ENCODE results near the gene SORBS2. TPM values are rescaled to one million over a fixed set of nuclear protein-coding genes. Genes with fewer than 3 reads are reported as not detected.

Gene SORBS2
- total RNA-seq, 4 donors from 2014 or later = 821 to 1,626 (median 1,353) TPM

- Histone ChIP-seq H3K27me3 (no peaks in the 10 kb centered on the region), H3K4me1 (peaks cover 0 to 38% (median 32%) of the 10 kb centered on the region in 4 donors), H3K9me3 (no peaks in the 10 kb centered on the region), H3K4me3 (no peak overlapping the region), H3K36me3 (no peaks in the 10 kb centered on the region), H3K27ac (replicated peaks in 1 of 4) (peak overlapping the region; percentile 61 to 79 (median 76))
- WGBS = 47% methylated on average over 9 of the region's 9 CpGs
- no peak for DNase-seq (ENCODE audit: extremely low spot score)
- intact Hi-C loops (cut with DNase I) = no loop called here
- no peak for TF ChIP-seq POLR2AphosphoS5 (IDR thresholded peaks at IDR 0.05)
- no peak for TF ChIP-seq EP300 (IDR thresholded peaks at IDR 0.05)
- TF ChIP-seq CTCF (IDR thresholded peaks at IDR 0.05) = no peak
- TF ChIP-seq POLR2A (IDR thresholded peaks at IDR 0.05; ENCODE audit: low read depth) = no peak
Measured at GRCh38 chr4:185576314-185576961, 235.6 kb downstream of the SORBS2 start.

- Histone ChIP-seq H3K27me3 (no peaks in the 10 kb centered on the region), H3K27ac (replicated peaks in 1 of 4) (peak overlapping the region; percentile 22 to 65 (median 48)), H3K9me3 (no peaks in the 10 kb centered on the region), H3K4me3 (no peak overlapping the region), H3K36me3 (no peaks in the 10 kb centered on the region), H3K4me1 (peaks cover 7 to 57% (median 43%) of the 10 kb centered on the region in 4 donors)
- no peak for DNase-seq (ENCODE audit: extremely low spot score)
- TF ChIP-seq POLR2AphosphoS5 (IDR thresholded peaks at IDR 0.05) (peak; percentile 22 to 39), POLR2A (IDR thresholded peaks at IDR 0.05; ENCODE audit: low read depth) (no peak)
- intact Hi-C loops (cut with DNase I) = no loop called here
- WGBS = 78% methylated on average over 9 of the region's 10 CpGs
Measured at GRCh38 chr4:185573651-185574199, 238.3 kb downstream of the SORBS2 start.

GRCh38 chr4:185570727-185571126 lies 241.3 kb downstream of the SORBS2 start:
- no peaks in the 10 kb centered on the region for H3K9me3 ChIP-seq
- H3K4me3 ChIP-seq = no peak overlapping the region
- DNase-seq (ENCODE audit: extremely low spot score) = no peak
- TF ChIP-seq EP300 (IDR thresholded peaks at IDR 0.05) = no peak
- TF ChIP-seq POLR2A (IDR thresholded peaks at IDR 0.05; ENCODE audit: low read depth) = no peak
- no peak for TF ChIP-seq CTCF (IDR thresholded peaks at IDR 0.05)
- no peak for TF ChIP-seq POLR2AphosphoS5 (IDR thresholded peaks at IDR 0.05)
- peaks cover 24 to 62% (median 55%) of the 10 kb centered on the region in 4 donors for H3K4me1 ChIP-seq
- intact Hi-C loops (cut with DNase I) = no loop called here
- no peaks in the 10 kb centered on the region for H3K27me3 ChIP-seq
- H3K36me3 ChIP-seq = no peaks in the 10 kb centered on the region
- 92% methylated on average over 3 of the region's 3 CpGs for WGBS
- peak overlapping the region; percentile 85 to 91 (median 86) for H3K27ac ChIP-seq (replicated peaks in 1 of 4)

DNA sequence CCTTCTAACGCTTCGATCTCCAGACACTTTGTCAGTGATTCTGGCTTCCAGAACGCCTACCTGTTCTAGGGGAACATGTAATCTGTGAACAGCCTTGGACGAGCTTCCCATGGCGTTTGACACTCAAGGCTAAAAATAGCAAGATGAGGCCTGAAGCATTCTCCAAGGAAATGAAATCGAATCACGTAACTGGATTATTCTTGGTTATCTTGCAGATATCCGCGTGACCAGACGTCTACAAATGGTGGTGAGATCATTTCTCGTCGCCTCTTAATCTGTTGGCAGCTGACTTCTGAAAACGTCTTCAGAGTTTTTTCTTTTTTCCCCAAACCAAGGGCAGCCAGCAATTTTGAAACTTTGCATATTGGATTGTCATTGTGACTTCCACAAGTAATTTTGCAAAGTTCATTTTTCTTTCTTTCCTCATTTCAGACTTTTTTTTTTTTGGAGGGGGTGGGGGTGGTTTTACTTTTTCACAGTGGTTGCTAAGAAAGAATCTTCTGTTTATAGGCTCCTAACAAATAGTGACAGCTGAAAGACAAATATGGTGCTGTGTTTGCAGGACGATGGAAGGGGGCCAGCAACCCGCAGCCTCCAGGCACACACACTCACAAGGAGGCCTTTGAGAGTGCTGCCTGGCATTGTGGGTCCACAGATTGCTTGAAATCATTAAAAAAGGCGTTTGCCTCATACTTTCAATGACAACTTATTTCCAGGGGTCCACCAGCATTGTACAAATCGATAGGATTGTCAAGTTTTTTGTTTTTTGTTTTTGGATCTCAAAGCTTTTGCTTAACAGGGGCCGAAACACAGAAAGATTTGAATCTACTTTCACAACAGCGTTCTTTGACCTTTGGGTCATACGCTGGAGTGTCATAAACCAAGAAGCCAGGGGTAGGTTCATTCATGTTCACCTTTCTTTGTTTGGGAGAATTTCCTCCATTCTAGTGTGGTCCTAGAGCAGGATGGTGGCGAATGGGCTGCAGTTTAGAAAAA lies 244.3 kb downstream of the SORBS2 start:
- DNase-seq (ENCODE audit: extremely low spot score) = peak; percentile 91
- 30% methylated on average over 21 of the region's 21 CpGs for WGBS
- H3K27me3 ChIP-seq = no peaks in the 10 kb centered on the region
- peaks cover 27 to 63% (median 54%) of the 10 kb centered on the region in 4 donors for H3K4me1 ChIP-seq
- peak overlapping the region; percentile 85 to 91 (median 86) for H3K27ac ChIP-seq (replicated peaks in 1 of 4)
- no peaks in the 10 kb centered on the region for H3K9me3 ChIP-seq
- peak; percentile 66 to 67 for TF ChIP-seq POLR2AphosphoS5 (IDR thresholded peaks at IDR 0.05)
- peak; percentile 38 for TF ChIP-seq EP300 (IDR thresholded peaks at IDR 0.05)
- no peak for TF ChIP-seq POLR2A (IDR thresholded peaks at IDR 0.05; ENCODE audit: low read depth)
- peak overlapping the region in 3 of 4 donors; percentile 13 to 18 (median 18) for H3K4me3 ChIP-seq
- H3K36me3 ChIP-seq = no peaks in the 10 kb centered on the region
- intact Hi-C loops (cut with DNase I) = no loop called here

DNA sequence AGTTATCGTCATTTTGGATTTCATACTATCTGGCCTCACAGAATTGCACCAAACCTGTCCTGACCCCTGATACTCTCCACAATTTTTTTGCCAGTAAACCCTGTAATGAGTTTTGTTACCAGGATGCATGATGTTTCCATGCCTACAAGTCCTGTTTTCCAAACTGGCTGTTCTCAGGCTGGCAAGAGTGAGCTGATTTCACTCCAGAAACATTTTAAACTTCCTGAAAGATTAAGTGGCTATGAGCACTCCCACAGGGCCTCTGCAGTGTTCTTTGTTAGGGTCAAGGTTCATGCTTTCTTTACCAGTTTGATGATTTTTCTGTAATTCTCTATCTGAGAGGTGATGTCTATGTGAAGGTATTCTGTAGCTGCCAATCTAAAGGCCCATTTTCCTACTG lies 245.0 kb downstream of the SORBS2 start:
- Histone ChIP-seq H3K27ac (replicated peaks in 1 of 4) (peak overlapping the region; percentile 85 to 91 (median 86)), H3K9me3 (no peaks in the 10 kb centered on the region), H3K4me3 (peak overlapping the region in 2 of 4 donors; percentile 12 to 18), H3K4me1 (peaks cover 27 to 63% (median 57%) of the 10 kb centered on the region in 4 donors), H3K36me3 (no peaks in the 10 kb centered on the region), H3K27me3 (no peaks in the 10 kb centered on the region)
- TF ChIP-seq POLR2A (IDR thresholded peaks at IDR 0.05; ENCODE audit: low read depth) (no peak), POLR2AphosphoS5 (IDR thresholded peaks at IDR 0.05) (no peak), EP300 (IDR thresholded peaks at IDR 0.05) (no peak), CTCF (IDR thresholded peaks at IDR 0.05) (no peak)
- 7% methylated on average over 1 of the region's 1 CpG for WGBS
- DNase-seq (ENCODE audit: extremely low spot score) = peak; percentile 81
- intact Hi-C loops (cut with DNase I) = no loop called here
